ENCODE data around the gene HMHB1. TPM values are rescaled to one million over a fixed set of nuclear protein-coding genes. Genes with fewer than 3 reads are reported as not detected.

The HMHB1 gene
- total RNA-seq, 1 donor from 2014 or later: not detected

DNA sequence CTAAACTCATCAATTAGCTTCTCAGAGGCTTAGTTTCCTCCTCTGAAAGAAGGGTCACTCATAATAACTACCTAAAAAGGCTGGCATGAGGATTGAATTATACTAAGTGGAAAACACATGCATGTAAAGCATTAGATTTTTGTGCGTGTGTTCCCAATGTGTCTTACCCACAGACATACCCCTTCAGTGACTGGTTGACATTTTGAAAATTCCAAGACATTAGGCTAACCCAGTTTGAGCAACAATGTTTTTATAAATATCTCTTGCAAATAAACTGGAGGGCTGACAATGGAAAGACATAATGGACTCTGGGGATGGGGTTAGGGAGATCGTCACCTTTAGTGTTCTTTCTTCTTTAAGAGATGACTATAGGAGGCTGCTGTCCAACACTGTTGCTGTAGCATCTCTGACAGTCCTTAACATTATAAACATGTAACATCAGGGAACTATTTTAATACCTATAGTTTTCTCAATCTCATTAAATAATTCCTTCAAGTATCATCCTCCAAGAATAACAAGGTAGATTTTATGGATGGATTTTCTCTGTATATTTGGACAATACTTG, 24.3 kb downstream of the HMHB1 start:
- Mint-ChIP-seq H3K36me3 (no peaks in the 10 kb centered on the region), H3K9me3 (peaks cover 9% of the 10 kb centered on the region), H3K4me1 (ENCODE audit: unreplicated experiment) (peaks cover 36% of the 10 kb centered on the region), H3K27ac (no peak overlapping the region), H3K4me3 (no peak overlapping the region), H3K27me3 (peaks cover 2% of the 10 kb centered on the region)
- TF ChIP-seq, protein P1, sequence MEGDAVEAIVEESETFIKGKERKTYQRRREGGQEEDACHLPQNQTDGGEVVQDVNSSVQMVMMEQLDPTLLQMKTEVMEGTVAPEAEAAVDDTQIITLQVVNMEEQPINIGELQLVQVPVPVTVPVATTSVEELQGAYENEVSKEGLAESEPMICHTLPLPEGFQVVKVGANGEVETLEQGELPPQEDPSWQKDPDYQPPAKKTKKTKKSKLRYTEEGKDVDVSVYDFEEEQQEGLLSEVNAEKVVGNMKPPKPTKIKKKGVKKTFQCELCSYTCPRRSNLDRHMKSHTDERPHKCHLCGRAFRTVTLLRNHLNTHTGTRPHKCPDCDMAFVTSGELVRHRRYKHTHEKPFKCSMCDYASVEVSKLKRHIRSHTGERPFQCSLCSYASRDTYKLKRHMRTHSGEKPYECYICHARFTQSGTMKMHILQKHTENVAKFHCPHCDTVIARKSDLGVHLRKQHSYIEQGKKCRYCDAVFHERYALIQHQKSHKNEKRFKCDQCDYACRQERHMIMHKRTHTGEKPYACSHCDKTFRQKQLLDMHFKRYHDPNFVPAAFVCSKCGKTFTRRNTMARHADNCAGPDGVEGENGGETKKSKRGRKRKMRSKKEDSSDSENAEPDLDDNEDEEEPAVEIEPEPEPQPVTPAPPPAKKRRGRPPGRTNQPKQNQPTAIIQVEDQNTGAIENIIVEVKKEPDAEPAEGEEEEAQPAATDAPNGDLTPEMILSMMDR (conservative IDR thresholded peaks at IDR 0.05): no peak
- DNase-seq (ENCODE audit: extremely low spot score, unreplicated experiment): no peak

- DNase-seq (ENCODE audit: extremely low spot score, unreplicated experiment): no peak
- TF ChIP-seq, protein P1 (conservative IDR thresholded peaks at IDR 0.05): no peak
- Mint-ChIP-seq H3K27me3 (peaks cover 8% of the 10 kb centered on the region), H3K9me3 (peaks cover 9% of the 10 kb centered on the region), H3K4me1 (ENCODE audit: unreplicated experiment) (peaks cover 30% of the 10 kb centered on the region), H3K4me3 (peak overlapping the region; percentile 15), H3K36me3 (no peaks in the 10 kb centered on the region), H3K27ac (peak overlapping the region; percentile 52)
Measured at GRCh38 chr5:143837306-143837848, 25.4 kb downstream of the HMHB1 start.

DNA sequence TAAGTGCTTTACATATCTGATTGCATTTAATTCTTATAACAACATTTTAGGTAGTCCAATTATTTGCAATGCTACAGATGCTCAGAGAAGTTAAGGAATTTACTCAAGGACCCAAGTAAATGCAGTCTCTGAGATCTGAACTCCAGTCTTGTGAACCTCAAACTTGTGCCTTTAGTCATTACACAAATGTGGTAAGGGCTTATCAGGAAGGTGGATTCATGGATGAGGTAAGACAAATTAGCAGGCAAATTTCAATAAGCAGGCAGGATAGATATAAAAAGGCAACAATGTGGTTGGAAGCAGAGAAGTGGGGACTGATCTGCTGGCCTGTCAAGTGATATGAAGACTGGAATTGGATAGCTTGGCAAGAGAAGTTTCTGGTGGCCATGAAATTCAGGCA, 29.5 kb downstream of the HMHB1 start:
- Mint-ChIP-seq H3K9me3 (peaks cover 7% of the 10 kb centered on the region), H3K27me3 (peaks cover 11% of the 10 kb centered on the region), H3K4me3 (no peak overlapping the region), H3K4me1 (ENCODE audit: unreplicated experiment) (peaks cover 6% of the 10 kb centered on the region), H3K27ac (no peak overlapping the region), H3K36me3 (no peaks in the 10 kb centered on the region)
- no peak for DNase-seq (ENCODE audit: extremely low spot score, unreplicated experiment)
- TF ChIP-seq, protein P1 (conservative IDR thresholded peaks at IDR 0.05): no peak

DNA sequence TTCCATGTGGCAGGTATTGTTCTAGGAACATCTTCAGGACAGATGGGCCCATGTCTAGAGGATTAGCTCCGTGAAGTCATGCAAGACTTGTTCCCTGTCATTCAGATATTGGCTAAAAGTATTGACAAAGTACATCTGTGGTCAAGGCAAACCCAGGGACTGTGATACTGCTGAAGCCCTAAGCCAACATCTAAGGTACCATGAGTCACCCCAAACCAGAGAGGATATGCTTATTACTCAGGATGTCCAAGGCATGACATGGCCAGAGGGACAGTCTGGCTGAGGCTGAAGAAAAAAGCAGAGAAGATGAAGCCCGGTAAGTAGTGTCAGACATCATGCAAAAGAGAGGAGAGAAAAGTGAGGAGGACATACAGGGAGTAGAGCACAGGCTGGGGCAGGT, 31.0 kb downstream of the HMHB1 start:
- H3K27ac Mint-ChIP-seq: no peak overlapping the region
- H3K36me3 Mint-ChIP-seq: no peaks in the 10 kb centered on the region
- H3K27me3 Mint-ChIP-seq: peaks cover 11% of the 10 kb centered on the region
- no peak overlapping the region for H3K4me3 Mint-ChIP-seq
- DNase-seq (ENCODE audit: extremely low spot score, unreplicated experiment): no peak
- H3K9me3 Mint-ChIP-seq: peaks cover 4% of the 10 kb centered on the region
- H3K4me1 Mint-ChIP-seq (ENCODE audit: unreplicated experiment): no peaks in the 10 kb centered on the region
- TF ChIP-seq, protein P1 (conservative IDR thresholded peaks at IDR 0.05): no peak

DNA sequence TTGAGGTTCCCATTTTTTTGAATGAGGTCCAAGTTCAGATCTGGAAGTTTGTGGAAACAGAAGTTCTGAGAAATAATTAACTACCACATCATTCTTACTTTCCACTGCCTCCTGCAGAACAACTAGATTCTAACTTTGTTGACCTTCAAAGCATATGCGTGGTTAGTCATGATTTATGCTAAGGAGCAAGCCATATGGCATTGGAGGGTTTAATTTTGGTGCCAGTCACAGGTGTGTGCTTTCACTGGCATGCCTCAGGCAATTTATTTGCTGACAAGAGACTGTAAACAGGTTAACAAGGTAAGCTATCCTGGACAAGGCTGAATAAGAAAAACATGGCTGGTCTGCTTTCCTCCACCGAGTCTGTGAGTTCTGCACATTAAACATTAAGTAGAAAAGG, 31.5 kb downstream of the HMHB1 start:
- no peaks in the 10 kb centered on the region for H3K4me1 Mint-ChIP-seq (ENCODE audit: unreplicated experiment)
- H3K4me3 Mint-ChIP-seq: no peak overlapping the region
- TF ChIP-seq, protein P1 (conservative IDR thresholded peaks at IDR 0.05): no peak
- no peak overlapping the region for H3K27ac Mint-ChIP-seq
- no peaks in the 10 kb centered on the region for H3K36me3 Mint-ChIP-seq
- H3K27me3 Mint-ChIP-seq: peaks cover 11% of the 10 kb centered on the region
- peaks cover 4% of the 10 kb centered on the region for H3K9me3 Mint-ChIP-seq
- no peak for DNase-seq (ENCODE audit: extremely low spot score, unreplicated experiment)

All from type B pancreatic cell (in vitro differentiated cells).